OCI-LY7 (cell line): ENCODE results near the gene FAM114A1. TPM values are rescaled to one million over a fixed set of nuclear protein-coding genes. Genes with fewer than 3 reads are reported as not detected.

Source experiments
- BruUV-seq: library from RNA; stranded (reverse); fragments of 400-500 nt; replicated peaks from 2 replicates; lab custom pipeline; 2021; lab: Mats Ljungman, UMichigan
- CTCF ChIA-PET: fragments of 300-600 bp; sonication (Branson Sonifier 250); formaldehyde crosslinking; loops from one replicate; lab custom pipeline; 2022; ENCODE audit warnings: antibody characterized with exemption; ENCODE audit not compliant: unreplicated experiment; lab: Charles Lee
- POLR2A ChIA-PET: fragments of 300-600 bp; sonication (Branson Sonifier 250); formaldehyde crosslinking; loops from one replicate; lab custom pipeline; 2022; ENCODE audit warnings: antibody characterized with exemption; lab: Charles Lee
- DNase-seq: peaks from one replicate; pipeline ENCODE4 v3.0.0-alpha.2; 2015; ENCODE audit warnings: low spot score
- H2AFZ ChIP-seq: fragments of 200-600 bp; sonication (generic), shearing (Covaris generic); 2 replicates; pipeline ENCODE4 v1.6.1; 2014; ENCODE audit warnings: mild to moderate bottlenecking, antibody characterized with exemption, low read length, moderate library complexity
- H3K27ac ChIP-seq: fragments of 200-600 bp; sonication (generic); 2 replicates; pipeline ENCODE4 v1.5.1; 2014; ENCODE audit warnings: mixed run types, low read depth, mild to moderate bottlenecking, moderate library complexity, low read length, inconsistent platforms; ENCODE audit not compliant: poor library complexity, severe bottlenecking
- H3K36me3 ChIP-seq: fragments of 200-600 bp; sonication (generic); 2 replicates; pipeline ENCODE4 v1.6.1; 2014; ENCODE audit warnings: mild to moderate bottlenecking, antibody characterized with exemption, low read length, moderate library complexity, mixed read lengths; ENCODE audit not compliant: insufficient read depth
- H3K4me1 ChIP-seq: fragments of 200-600 bp; sonication (generic); 2 replicates; pipeline ENCODE4 v1.5.1; 2014; ENCODE audit warnings: mild to moderate bottlenecking, low read length; ENCODE audit not compliant: insufficient read depth, poor library complexity, severe bottlenecking
- H3K4me2 ChIP-seq: fragments of 200-600 bp; sonication (generic); 2 replicates; pipeline ENCODE4 v1.6.1; 2014; ENCODE audit warnings: mild to moderate bottlenecking, low read length
- H3K4me3 ChIP-seq: fragments of 200-600 bp; sonication (generic); 2 replicates; pipeline ENCODE4 v1.5.1; 2014; ENCODE audit warnings: mild to moderate bottlenecking, low read depth, low read length; ENCODE audit not compliant: poor library complexity, severe bottlenecking
- H3K79me2 ChIP-seq: fragments of 200-600 bp; sonication (generic); 2 replicates; pipeline ENCODE4 v1.6.1; 2016; ENCODE audit warnings: low read depth, mild to moderate bottlenecking, low read length, moderate library complexity, mixed read lengths; ENCODE audit not compliant: insufficient read depth
- H3K9me2 ChIP-seq: fragments of 200-600 bp; sonication (generic); 2 replicates; pipeline ENCODE4 v1.6.1; 2016; ENCODE audit warnings: mild to moderate bottlenecking, low read length, mixed read lengths; ENCODE audit not compliant: insufficient read depth
- H3K9me3 ChIP-seq: fragments of 200-600 bp; sonication (generic); 2 replicates; pipeline ENCODE4 v1.6.1; 2014; ENCODE audit warnings: mild to moderate bottlenecking, mixed run types, low read length, mixed read lengths
- H4K20me1 ChIP-seq: fragments of 200-600 bp; sonication (generic); 2 replicates; pipeline ENCODE4 v1.6.1; 2014; ENCODE audit warnings: mild to moderate bottlenecking, antibody characterized with exemption, low read length, moderate library complexity, mixed read lengths; ENCODE audit not compliant: insufficient read depth
- CTCF ChIP-seq: fragments of 200-600 bp; sonication (generic); conservative IDR thresholded peaks from 2 replicates; pipeline ENCODE4 v1.5.1; 2014; ENCODE audit warnings: mild to moderate bottlenecking, antibody characterized with exemption, low read length, moderate library complexity, mixed read lengths
- EZH2phosphoT487 ChIP-seq: fragments of 200-600 bp; sonication (generic); IDR thresholded peaks from 2 replicates; pipeline ENCODE4 v1.6.1; 2018; ENCODE audit warnings: low read depth, borderline replicate concordance, mild to moderate bottlenecking, mixed run types, antibody characterized with exemption, low read length, moderate library complexity, mixed read lengths
- intact Hi-C: fragments of 100-400 bp; cut with micrococcal nuclease; formaldehyde crosslinking; loops from one replicate; pipeline ENCODE4 v1.10.0; 2022; ENCODE audit not compliant: unreplicated experiment
- total RNA-seq, 2 experiments: library from RNA; depleted of rRNA in 1 of 2; stranded (reverse); fragments of >200 nt in 1 of 2; shearing (Covaris generic) in 1 of 2; gene quantifications; 2 replicates each; pipeline ENCODE4 v1.2.3, GENCODE V29; 2014 to 2022

FAM114A1 gene
- total RNA-seq, 2 experiments from 2014 or later, result not detected

GRCh38 chr4:38894322-38894982 is 26.8 kb downstream of the FAM114A1 start:
- DNase-seq, result peak; percentile 10
- TF ChIP-seq CTCF (peak; percentile 55), EZH2phosphoT487 (no peak)
- Histone ChIP-seq H3K9me3 (no peaks in the 10 kb centered on the region), H3K4me2 (no peak overlapping the region), H2AFZ (no peak overlapping the region; the same call in 1 of the 2 replicates), H3K36me3 (no peaks in the 10 kb centered on the region), H3K9me2 (no peaks in the 10 kb centered on the region), H3K27ac (no peak overlapping the region), H3K79me2 (no peaks in the 10 kb centered on the region), H3K4me1 (no peaks in the 10 kb centered on the region), H4K20me1 (no peaks in the 10 kb centered on the region), H3K4me3 (no peak overlapping the region)
- intact Hi-C loops, result loop anchor here (1.0 kb wide), 1 partner anchor 135 kb away; no protein-coding TSS in a partner anchor
- no TSS peak for BruUV-seq
- ChIA-PET CTCF (no interaction called here), POLR2A (no interaction called here)

GRCh38 chr4:38896940-38897339 is 29.3 kb downstream of the FAM114A1 start:
- TF ChIP-seq CTCF, result no peak
- TF ChIP-seq EZH2phosphoT487, result no peak
- BruUV-seq, result no TSS peak
- DNase-seq, result no peak
- H3K9me3 ChIP-seq, result no peaks in the 10 kb centered on the region
- no peak overlapping the region for H2AFZ ChIP-seq
- no peak overlapping the region for H3K4me3 ChIP-seq
- H3K4me1 ChIP-seq, result no peaks in the 10 kb centered on the region
- ChIA-PET CTCF (no interaction called here), POLR2A (interaction anchor here (0.5 to 1.4 kb wide), 3 partner anchors 8 to 244 kb away, joined by 4 to 5 read pairs (median 5); no protein-coding TSS in a partner anchor)
- no peak overlapping the region for H3K27ac ChIP-seq
- H4K20me1 ChIP-seq, result no peaks in the 10 kb centered on the region
- no peak overlapping the region for H3K4me2 ChIP-seq
- H3K9me2 ChIP-seq, result no peaks in the 10 kb centered on the region
- H3K79me2 ChIP-seq, result no peaks in the 10 kb centered on the region
- H3K36me3 ChIP-seq, result no peaks in the 10 kb centered on the region
- intact Hi-C loops, result no loop called here

GRCh38 chr4:38898245-38898644 is 30.6 kb downstream of the FAM114A1 start:
- no peak overlapping the region for H3K4me3 ChIP-seq
- no peaks in the 10 kb centered on the region for H3K9me3 ChIP-seq
- ChIA-PET CTCF (no interaction called here), POLR2A (no interaction called here)
- no peak overlapping the region for H3K4me2 ChIP-seq
- no peaks in the 10 kb centered on the region for H4K20me1 ChIP-seq
- no peak overlapping the region for H3K27ac ChIP-seq
- no peaks in the 10 kb centered on the region for H3K36me3 ChIP-seq
- H3K4me1 ChIP-seq, result no peaks in the 10 kb centered on the region
- H3K9me2 ChIP-seq, result no peaks in the 10 kb centered on the region
- no peak for TF ChIP-seq CTCF
- no peak for TF ChIP-seq EZH2phosphoT487
- no peak for DNase-seq
- no TSS peak for BruUV-seq
- H2AFZ ChIP-seq, result no peak overlapping the region
- intact Hi-C loops, result no loop called here
- H3K79me2 ChIP-seq, result no peaks in the 10 kb centered on the region
